ENCODE measurements around the gene PACSIN1.

DNA sequence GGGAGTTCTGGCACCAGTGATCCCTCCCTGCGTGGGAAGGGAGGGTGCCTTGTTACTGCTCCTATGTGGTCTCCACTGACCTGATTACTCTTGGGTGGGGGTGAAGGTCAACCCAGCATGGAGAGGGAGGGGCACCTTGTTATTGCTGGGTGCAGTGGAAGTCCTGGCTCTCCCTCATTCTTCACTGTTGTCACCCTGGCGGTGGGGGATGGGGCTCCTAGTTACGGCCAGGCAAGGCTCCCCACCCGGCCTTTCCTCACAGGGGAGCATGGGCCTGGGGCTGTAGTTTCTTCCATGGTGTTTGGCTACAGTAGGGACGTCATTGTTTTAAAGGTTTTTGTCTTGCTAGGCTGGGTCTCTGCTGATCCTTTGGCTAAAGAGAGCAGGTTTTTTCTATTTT, 40.8 kb downstream of the PACSIN1 start:
- TF ChIP-seq GATA3 (IDR thresholded peaks at IDR 0.05; ENCODE audit: low read depth, low read length): no peak
- no peak for TF ChIP-seq GATA2 (IDR thresholded peaks at IDR 0.05; ENCODE audit: low read depth, low read length)

All from SH-SY5Y (cell line).